Prostate gland (tissue), 2 donors: ENCODE data around the gene PLCD3.

Experiments
- POLR2A ChIP-seq: fragments of 450-650 bp; IDR thresholded peaks from one replicate; pipeline ENCODE4 v1.6.1; 2016; ENCODE audit warnings: antibody characterized with exemption, mild to moderate bottlenecking
- TF ChIP-seq, protein P1 (sequence below), 4 experiments: fragments of 200-600 bp in 2 of 4; fragments of 450-650 bp in 2 of 4; sonication (generic) in 2 of 4; IDR thresholded peaks; 1 replicate in 3 of 4; 2 replicates in 1 of 4; pipeline ENCODE4 v1.5.1; 2016 to 2019; ENCODE audit warnings: antibody characterized with exemption in 4 of 4, mild to moderate bottlenecking in 2 of 4, moderate library complexity in 2 of 4

GRCh38 chr17:45102856-45103255, 29.5 kb downstream of the PLCD3 start:
- TF ChIP-seq POLR2A = no peak
- TF ChIP-seq, protein P1, sequence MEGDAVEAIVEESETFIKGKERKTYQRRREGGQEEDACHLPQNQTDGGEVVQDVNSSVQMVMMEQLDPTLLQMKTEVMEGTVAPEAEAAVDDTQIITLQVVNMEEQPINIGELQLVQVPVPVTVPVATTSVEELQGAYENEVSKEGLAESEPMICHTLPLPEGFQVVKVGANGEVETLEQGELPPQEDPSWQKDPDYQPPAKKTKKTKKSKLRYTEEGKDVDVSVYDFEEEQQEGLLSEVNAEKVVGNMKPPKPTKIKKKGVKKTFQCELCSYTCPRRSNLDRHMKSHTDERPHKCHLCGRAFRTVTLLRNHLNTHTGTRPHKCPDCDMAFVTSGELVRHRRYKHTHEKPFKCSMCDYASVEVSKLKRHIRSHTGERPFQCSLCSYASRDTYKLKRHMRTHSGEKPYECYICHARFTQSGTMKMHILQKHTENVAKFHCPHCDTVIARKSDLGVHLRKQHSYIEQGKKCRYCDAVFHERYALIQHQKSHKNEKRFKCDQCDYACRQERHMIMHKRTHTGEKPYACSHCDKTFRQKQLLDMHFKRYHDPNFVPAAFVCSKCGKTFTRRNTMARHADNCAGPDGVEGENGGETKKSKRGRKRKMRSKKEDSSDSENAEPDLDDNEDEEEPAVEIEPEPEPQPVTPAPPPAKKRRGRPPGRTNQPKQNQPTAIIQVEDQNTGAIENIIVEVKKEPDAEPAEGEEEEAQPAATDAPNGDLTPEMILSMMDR (IDR thresholded peaks at IDR 0.05) = no peak
